Measurements from ENCODE around the gene GFY. TPM values are rescaled to one million over a fixed set of nuclear protein-coding genes. Genes with fewer than 3 reads are reported as not detected.

Gene GFY
- total and polyA plus RNA-seq, 2 experiments from 2014 or later, result 1.2 TPM; not detected in 1

DNA sequence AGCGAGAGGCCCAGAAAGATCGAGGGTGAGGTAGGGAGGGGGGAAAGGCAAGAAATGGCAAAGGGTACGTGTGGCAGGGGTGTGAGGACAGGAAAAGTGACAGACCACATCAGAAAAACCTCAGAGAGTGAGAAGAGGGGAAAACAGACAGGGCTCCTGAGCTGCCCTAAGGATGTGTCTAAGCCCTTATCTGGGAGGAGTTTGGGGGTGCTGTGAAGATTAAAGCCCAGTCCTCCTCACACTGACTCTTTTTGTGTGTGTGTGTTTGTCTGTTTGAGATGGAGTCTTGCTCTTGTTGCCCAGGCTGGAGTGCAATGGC is 1.2 kb upstream of the GFY start:
- Mint-ChIP-seq H3K27me3 (ENCODE audit: insufficient read depth, low read depth, poor library complexity) (peaks cover 78% of the 10 kb centered on the region), H3K4me1 (peaks cover 66% of the 10 kb centered on the region), H3K36me3 (ENCODE audit: low read depth) (no peaks in the 10 kb centered on the region; the same call in 2 of the 3 replicates), H3K27ac (no peak overlapping the region), H3K4me3 (peak overlapping the region; percentile 32; the same call in 2 of the 3 replicates), H3K9me3 (peaks cover 3% of the 10 kb centered on the region)
- Histone ChIP-seq H4K20me1 (replicated peaks; ENCODE audit: insufficient read depth) (peaks cover 4% of the 10 kb centered on the region; the same call in 1 of the 2 replicates), H3K4me3 (peak overlapping the region; percentile 61), H3K27ac (ENCODE audit: low read depth) (no peak overlapping the region), H3K79me2 (replicated peaks; ENCODE audit: insufficient read depth) (no peaks in the 10 kb centered on the region), H3K4me1 (ENCODE audit: insufficient read depth) (peaks cover 46% of the 10 kb centered on the region), H3K9me2 (ENCODE audit: insufficient read depth) (no peaks in the 10 kb centered on the region), H3K27me3 (ENCODE audit: insufficient read depth) (peaks cover 68% of the 10 kb centered on the region), H3F3A (replicated peaks; ENCODE audit: low read depth) (peaks cover 34% of the 10 kb centered on the region), H3K36me3 (ENCODE audit: insufficient read depth) (no peaks in the 10 kb centered on the region), H2AFZ (peak overlapping the region; percentile 96; the same call in 1 of the 2 replicates), H3K4me2 (peak overlapping the region; percentile 84)
- ATAC-seq (no peak), DNase-seq (ENCODE audit: low spot score) (no peak)
- TF ChIP-seq ZNF331 (CRISPR knock-in tag; IDR thresholded peaks at IDR 0.05; ENCODE audit: low read depth) (no peak), CREB1 (CRISPR knock-in tag; IDR thresholded peaks at IDR 0.05; ENCODE audit: low read depth) (no peak), NANOG (IDR thresholded peaks at IDR 0.05; ENCODE audit: borderline replicate concordance) (no peak), REST (IDR thresholded peaks at IDR 0.05; ENCODE audit: unreplicated experiment) (no peak), STAT1 (IDR thresholded peaks at IDR 0.05; ENCODE audit: unreplicated experiment) (no peak), ZNF462 (CRISPR knock-in tag; IDR thresholded peaks at IDR 0.05) (no peak), ZNF114 (CRISPR knock-in tag; IDR thresholded peaks at IDR 0.05) (no peak), JUNB (IDR thresholded peaks at IDR 0.05; ENCODE audit: unreplicated experiment) (no peak), POLR2AphosphoS5 (IDR thresholded peaks at IDR 0.05; ENCODE audit: low read depth) (no peak), ETS1 (IDR thresholded peaks at IDR 0.05) (no peak)
